ENCODE results near the gene SNUPN.

DNA sequence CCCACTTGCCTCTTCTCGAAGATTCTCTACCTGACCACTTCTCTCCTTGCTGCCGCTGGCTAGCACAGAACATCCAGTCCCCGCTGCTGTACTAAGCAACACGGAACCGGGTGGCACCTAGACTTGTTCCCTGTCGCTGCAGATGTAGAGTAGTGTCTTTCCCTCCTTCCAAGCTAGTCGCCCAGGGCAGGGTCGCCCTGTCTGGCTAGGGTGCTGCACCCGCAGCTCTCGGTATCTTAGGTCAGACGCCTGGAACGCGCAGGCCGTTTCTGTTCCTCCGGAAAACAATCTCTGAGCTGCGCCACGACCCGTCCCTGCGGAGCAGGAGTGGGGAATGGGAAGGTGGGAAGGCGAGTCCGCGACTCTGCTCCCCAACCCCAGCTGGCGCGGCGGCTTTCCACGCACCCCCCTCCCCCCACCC is 21.4 kb upstream of the SNUPN start:
- TF ChIP-seq, protein P1, sequence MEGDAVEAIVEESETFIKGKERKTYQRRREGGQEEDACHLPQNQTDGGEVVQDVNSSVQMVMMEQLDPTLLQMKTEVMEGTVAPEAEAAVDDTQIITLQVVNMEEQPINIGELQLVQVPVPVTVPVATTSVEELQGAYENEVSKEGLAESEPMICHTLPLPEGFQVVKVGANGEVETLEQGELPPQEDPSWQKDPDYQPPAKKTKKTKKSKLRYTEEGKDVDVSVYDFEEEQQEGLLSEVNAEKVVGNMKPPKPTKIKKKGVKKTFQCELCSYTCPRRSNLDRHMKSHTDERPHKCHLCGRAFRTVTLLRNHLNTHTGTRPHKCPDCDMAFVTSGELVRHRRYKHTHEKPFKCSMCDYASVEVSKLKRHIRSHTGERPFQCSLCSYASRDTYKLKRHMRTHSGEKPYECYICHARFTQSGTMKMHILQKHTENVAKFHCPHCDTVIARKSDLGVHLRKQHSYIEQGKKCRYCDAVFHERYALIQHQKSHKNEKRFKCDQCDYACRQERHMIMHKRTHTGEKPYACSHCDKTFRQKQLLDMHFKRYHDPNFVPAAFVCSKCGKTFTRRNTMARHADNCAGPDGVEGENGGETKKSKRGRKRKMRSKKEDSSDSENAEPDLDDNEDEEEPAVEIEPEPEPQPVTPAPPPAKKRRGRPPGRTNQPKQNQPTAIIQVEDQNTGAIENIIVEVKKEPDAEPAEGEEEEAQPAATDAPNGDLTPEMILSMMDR (IDR thresholded peaks at IDR 0.05; ENCODE audit: low read length) = no peak
- TF ChIP-seq EZH2 (IDR thresholded peaks at IDR 0.05; ENCODE audit: borderline replicate concordance, low read length) = no peak
